Loucy (cell line): ENCODE results near the gene RTL3.

Experiments used
- EZH2phosphoT487 ChIP-seq: fragments of 200-600 bp; IDR thresholded peaks from 2 replicates; pipeline ENCODE4 v1.6.1; 2018; ENCODE audit warnings: antibody characterized with exemption, mild to moderate bottlenecking, moderate library complexity, borderline replicate concordance
- TF ChIP-seq, protein P1 (sequence below): fragments of 200-600 bp; sonication (generic); conservative IDR thresholded peaks from 2 replicates; pipeline ENCODE4 v1.5.1; 2014; ENCODE audit warnings: mild to moderate bottlenecking, antibody characterized with exemption, low read length

- TF ChIP-seq, protein P1, sequence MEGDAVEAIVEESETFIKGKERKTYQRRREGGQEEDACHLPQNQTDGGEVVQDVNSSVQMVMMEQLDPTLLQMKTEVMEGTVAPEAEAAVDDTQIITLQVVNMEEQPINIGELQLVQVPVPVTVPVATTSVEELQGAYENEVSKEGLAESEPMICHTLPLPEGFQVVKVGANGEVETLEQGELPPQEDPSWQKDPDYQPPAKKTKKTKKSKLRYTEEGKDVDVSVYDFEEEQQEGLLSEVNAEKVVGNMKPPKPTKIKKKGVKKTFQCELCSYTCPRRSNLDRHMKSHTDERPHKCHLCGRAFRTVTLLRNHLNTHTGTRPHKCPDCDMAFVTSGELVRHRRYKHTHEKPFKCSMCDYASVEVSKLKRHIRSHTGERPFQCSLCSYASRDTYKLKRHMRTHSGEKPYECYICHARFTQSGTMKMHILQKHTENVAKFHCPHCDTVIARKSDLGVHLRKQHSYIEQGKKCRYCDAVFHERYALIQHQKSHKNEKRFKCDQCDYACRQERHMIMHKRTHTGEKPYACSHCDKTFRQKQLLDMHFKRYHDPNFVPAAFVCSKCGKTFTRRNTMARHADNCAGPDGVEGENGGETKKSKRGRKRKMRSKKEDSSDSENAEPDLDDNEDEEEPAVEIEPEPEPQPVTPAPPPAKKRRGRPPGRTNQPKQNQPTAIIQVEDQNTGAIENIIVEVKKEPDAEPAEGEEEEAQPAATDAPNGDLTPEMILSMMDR: no peak
- TF ChIP-seq EZH2phosphoT487: no peak
Observed at GRCh38 chrX:78643096-78643495, 16.0 kb downstream of the RTL3 start.
